SK-N-SH treated with all-trans-retinoic acid at 6 μM for 48 hours (cell line): ENCODE results near the gene C20orf202.
"Not testable (repeated sequence)": the region's sequence is repeated elsewhere in the genome, so short reads cannot be mapped to it uniquely, and the experiment has no call there.

ENCODE experiments used
- ATAC-seq: fragments of 200-7000 bp; cut with Tn5 transposase; 3 replicates; pipeline ENCODE4 v1.9.1; 2020; ENCODE audit warnings: mild to moderate bottlenecking, moderate library complexity
- ARNTL ChIP-seq: fragments of 450-650 bp; formaldehyde crosslinking; IDR thresholded peaks from 2 replicates; pipeline ENCODE4 v1.5.0; 2020; ENCODE audit warnings: low read depth, mild to moderate bottlenecking, moderate library complexity, borderline replicate concordance
- BACH2 ChIP-seq: fragments of 250-450 bp; sonication (Bioruptor Pico); IDR thresholded peaks from 2 replicates; pipeline ENCODE4 v1.9.0; 2021; ENCODE audit warnings: mild to moderate bottlenecking, borderline replicate concordance
- CREB5 ChIP-seq: fragments of 250-450 bp; sonication (Bioruptor Pico); IDR thresholded peaks from 2 replicates; pipeline ENCODE4 v1.5.1; 2020; ENCODE audit warnings: low read depth, mild to moderate bottlenecking, moderate library complexity
- CSDC2 ChIP-seq: fragments of 250-450 bp; sonication (Bioruptor Pico); IDR thresholded peaks from 2 replicates; pipeline ENCODE4 v1.5.0; 2020; ENCODE audit warnings: mild to moderate bottlenecking, moderate library complexity
- CSRNP3 ChIP-seq: fragments of 250-450 bp; sonication (Bioruptor Pico); IDR thresholded peaks from 2 replicates; pipeline ENCODE4 v1.5.1; 2021; ENCODE audit warnings: mild to moderate bottlenecking, moderate library complexity
- ESRRG ChIP-seq: fragments of 250-450 bp; sonication (Bioruptor Pico); IDR thresholded peaks from 2 replicates; pipeline ENCODE4 v1.6.1; 2021; ENCODE audit warnings: mild to moderate bottlenecking
- GLIS3 ChIP-seq: fragments of 250-450 bp; sonication (Bioruptor Pico); IDR thresholded peaks from 2 replicates; pipeline ENCODE4 v1.5.0; 2020; ENCODE audit warnings: mild to moderate bottlenecking, moderate library complexity
- ISL1 ChIP-seq: fragments of 250-450 bp; sonication (Bioruptor Pico); IDR thresholded peaks from 2 replicates; pipeline ENCODE4 v2.1.2; 2022; ENCODE audit warnings: mild to moderate bottlenecking, moderate library complexity
- OSR1 ChIP-seq: fragments of 250-450 bp; sonication (Bioruptor Pico); IDR thresholded peaks from 2 replicates; pipeline ENCODE4 v1.8.0; 2022; ENCODE audit warnings: moderate library complexity, mild to moderate bottlenecking, inconsistent platforms
- PATZ1 ChIP-seq: fragments of 250-450 bp; sonication (Bioruptor Pico); IDR thresholded peaks from 2 replicates; pipeline ENCODE4 v1.8.0; 2020; ENCODE audit warnings: mild to moderate bottlenecking, moderate library complexity, borderline replicate concordance
- POU6F1 ChIP-seq: fragments of 250-450 bp; sonication (Bioruptor Pico); IDR thresholded peaks from 2 replicates; pipeline ENCODE4 v1.8.0; 2021; ENCODE audit warnings: low read depth, mild to moderate bottlenecking, moderate library complexity, borderline replicate concordance
- PPARA ChIP-seq: fragments of 250-450 bp; sonication (Bioruptor Pico); IDR thresholded peaks from 2 replicates; pipeline ENCODE4 v1.5.0; 2020; ENCODE audit warnings: mild to moderate bottlenecking, borderline replicate concordance
- RARB ChIP-seq: fragments of 250-450 bp; sonication (Bioruptor Pico); IDR thresholded peaks from 2 replicates; pipeline ENCODE4 v1.8.0; 2021; ENCODE audit warnings: mild to moderate bottlenecking, moderate library complexity
- SNAI2 ChIP-seq: fragments of 250-450 bp; sonication (Bioruptor Pico); IDR thresholded peaks from 2 replicates; pipeline ENCODE4 v1.5.0; 2020; ENCODE audit warnings: mild to moderate bottlenecking, moderate library complexity
- TCF4 ChIP-seq: fragments of 250-450 bp; sonication (Bioruptor Pico); IDR thresholded peaks from 2 replicates; pipeline ENCODE4 v1.8.0; 2021; ENCODE audit warnings: mild to moderate bottlenecking, moderate library complexity, borderline replicate concordance
- TOX ChIP-seq: fragments of 250-450 bp; sonication (Bioruptor Pico); IDR thresholded peaks from 2 replicates; pipeline ENCODE4 v1.8.0; 2021; ENCODE audit warnings: mild to moderate bottlenecking, moderate library complexity, borderline replicate concordance
- TSHZ2 ChIP-seq: fragments of 250-450 bp; sonication (Bioruptor Pico); IDR thresholded peaks from 2 replicates; pipeline ENCODE4 v1.5.0; 2020; ENCODE audit warnings: mild to moderate bottlenecking, moderate library complexity
- ZFP3 ChIP-seq: fragments of 250-450 bp; sonication (Bioruptor Pico); IDR thresholded peaks from 2 replicates; pipeline ENCODE4 v1.5.0; 2020; ENCODE audit warnings: mild to moderate bottlenecking, moderate library complexity
- ZFP30 ChIP-seq: fragments of 450-650 bp; formaldehyde crosslinking; IDR thresholded peaks from 2 replicates; pipeline ENCODE4 v1.5.0; 2022; ENCODE audit warnings: mild to moderate bottlenecking, moderate library complexity
- ZNF70 ChIP-seq: fragments of 450-650 bp; formaldehyde crosslinking; IDR thresholded peaks from 2 replicates; pipeline ENCODE4 v1.5.0; 2020; ENCODE audit warnings: mild to moderate bottlenecking, moderate library complexity
- ZNF8 ChIP-seq: fragments of 450-650 bp; formaldehyde crosslinking; IDR thresholded peaks from 2 replicates; pipeline ENCODE4 v1.5.0; 2020; ENCODE audit warnings: mild to moderate bottlenecking, moderate library complexity

Gene C20orf202

GRCh38 chr20:1215386-1216170 lies 12.3 kb downstream of the C20orf202 start:
- TF ChIP-seq CREB5 (no peak), PPARA (no peak), ARNTL (CRISPR knock-in tag) (no peak), SNAI2 (CRISPR knock-in tag) (no peak)
- no peak for ATAC-seq

- not testable (repeated sequence) for ATAC-seq
These were observed 13.5 kb downstream of the C20orf202 start for GRCh38 chr20:1216527-1217427.

GRCh38 chr20:1222750-1223149 lies 19.5 kb downstream of the C20orf202 start:
- ATAC-seq: not testable (repeated sequence)
- TF ChIP-seq ZNF8 (CRISPR knock-in tag): peak; percentile 58; the same call in 1 of the 2 replicates

- TF ChIP-seq PPARA (no peak), ARNTL (CRISPR knock-in tag) (no peak), SNAI2 (CRISPR knock-in tag) (no peak), OSR1 (CRISPR knock-in tag) (no peak), CREB5 (no peak), TSHZ2 (no peak), RARB (no peak)
- TF ChIP-seq, all 23 proteins: peak for 0
- ATAC-seq: no peak
These were observed 21.1 kb downstream of the C20orf202 start for GRCh38 chr20:1224205-1224890.

- no peak for TF ChIP-seq ISL1 (CRISPR knock-in tag)
- no peak for TF ChIP-seq PPARA
- no peak for TF ChIP-seq ZFP30 (CRISPR knock-in tag)
- TF ChIP-seq ZFP3 (CRISPR knock-in tag): no peak
- TF ChIP-seq ESRRG (CRISPR knock-in tag): no peak
- TF ChIP-seq TCF4 (CRISPR knock-in tag): no peak
- no peak for TF ChIP-seq CSRNP3 (CRISPR knock-in tag)
- no peak for TF ChIP-seq POU6F1 (CRISPR knock-in tag)
- TF ChIP-seq ARNTL (CRISPR knock-in tag): no peak
- no peak for TF ChIP-seq TOX (CRISPR knock-in tag)
- no peak for TF ChIP-seq BACH2 (CRISPR knock-in tag)
- TF ChIP-seq GLIS3 (CRISPR knock-in tag): no peak
- no peak for TF ChIP-seq PATZ1 (CRISPR knock-in tag)
- no peak for TF ChIP-seq ZNF70 (CRISPR knock-in tag)
- TF ChIP-seq OSR1 (CRISPR knock-in tag): no peak
- no peak for TF ChIP-seq CSDC2 (CRISPR knock-in tag)
- TF ChIP-seq SNAI2 (CRISPR knock-in tag): no peak
- TF ChIP-seq, all 23 proteins: peak for 0
These were observed 22.1 kb downstream of the C20orf202 start for GRCh38 chr20:1225263-1225782.

More at GRCh38 chr20:1225263-1225782, 22.1 kb downstream of the C20orf202 start:
- peak; percentile 79 for ATAC-seq
